DMS 273 (cell line): ENCODE data around the gene ARL15.
A peak's percentile ranks its signal among the peaks of the same experiment; 100 is the strongest.
"Not testable (repeated sequence)": the region's sequence is repeated elsewhere in the genome, so short reads cannot be mapped to it uniquely, and the experiment has no call there.

ENCODE experiments used
- DNase-seq: peaks from one replicate; lab custom pipeline; 2025; ENCODE audit not compliant: unreplicated experiment; lab: John Stamatoyannopoulos, UW

ARL15 gene

DNA sequence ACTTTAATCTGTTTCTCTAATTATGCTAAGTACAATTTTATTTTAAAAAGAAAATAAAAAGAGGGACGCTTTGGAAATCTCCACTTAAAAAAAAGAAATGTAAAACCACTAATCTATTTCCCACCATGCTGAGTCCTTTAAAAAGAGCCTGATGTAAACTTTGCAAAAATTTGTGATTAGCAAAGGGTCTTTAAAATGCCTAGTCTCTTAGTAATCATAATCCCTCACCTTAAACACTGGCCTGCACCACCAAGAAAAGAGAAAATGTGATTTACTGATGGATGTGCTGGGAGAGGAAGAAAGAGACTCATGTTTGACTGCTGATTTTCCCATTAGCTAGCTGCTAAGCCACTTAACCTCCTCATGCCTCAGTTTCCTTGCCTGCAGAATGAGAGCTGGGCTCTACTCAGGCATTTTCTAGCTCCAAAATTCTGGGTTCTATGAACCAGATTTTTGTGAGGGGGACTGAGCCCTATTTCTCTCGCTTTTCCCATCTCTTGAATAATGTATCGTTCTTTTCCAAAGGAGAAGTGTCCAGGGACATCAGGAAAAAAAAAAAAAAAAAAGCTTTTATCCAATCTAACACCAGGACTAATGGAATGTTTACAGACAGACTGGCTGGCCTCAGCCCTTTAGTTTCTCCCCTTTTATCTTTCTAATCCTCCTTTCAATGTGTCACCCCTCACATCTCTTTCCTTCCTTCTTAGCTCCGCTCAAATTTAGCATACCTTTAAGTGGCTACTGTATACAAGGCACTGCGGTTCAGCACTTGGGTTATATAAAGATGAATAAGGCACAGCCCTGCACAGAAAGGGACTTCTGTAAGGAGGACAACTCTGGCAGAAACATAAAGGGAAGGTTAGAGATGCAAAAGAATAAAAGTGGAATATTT is 312.4 kb downstream of the ARL15 start:
- DNase-seq = no peak

GRCh38 chr5:53996008-53996407 is 314.4 kb downstream of the ARL15 start:
- no peak for DNase-seq

DNA sequence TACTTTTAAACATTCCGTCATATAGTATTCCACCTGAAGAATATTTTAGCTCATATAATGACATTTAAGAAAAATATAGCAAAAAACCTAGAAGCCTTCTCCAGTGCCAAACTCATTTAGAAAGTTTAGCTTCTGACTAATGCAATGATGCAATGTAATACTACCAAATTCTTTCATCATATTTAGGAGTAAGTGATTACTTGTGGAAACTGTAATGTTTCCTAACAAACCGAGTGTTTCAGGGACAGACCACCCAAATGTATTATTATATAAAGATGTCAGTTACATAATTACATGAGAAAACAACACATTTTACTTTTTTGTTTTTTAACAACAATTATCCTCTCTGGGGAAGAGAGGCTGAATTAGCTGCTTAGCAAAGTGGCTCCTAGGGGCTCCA is 316.2 kb downstream of the ARL15 start:
- no peak for DNase-seq

DNA sequence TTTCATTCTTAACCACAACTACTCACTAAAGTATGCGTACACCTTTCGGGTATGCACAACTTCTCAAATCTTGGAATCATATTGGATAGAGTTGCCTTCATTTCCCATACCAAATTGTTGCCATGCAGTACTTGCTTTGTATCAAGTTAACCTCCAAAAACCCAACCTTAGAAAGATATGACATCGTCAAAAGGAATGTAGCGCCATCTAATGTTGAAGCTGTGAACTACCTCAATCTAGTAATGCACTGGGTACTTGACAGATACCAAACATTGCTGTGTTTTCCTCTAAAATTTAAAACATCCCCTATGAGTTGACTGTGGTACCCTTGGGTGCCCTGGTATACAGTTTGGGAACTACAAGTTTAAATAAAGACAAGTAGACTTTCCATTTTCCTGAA is 318.4 kb downstream of the ARL15 start:
- peak; percentile 60 for DNase-seq

GRCh38 chr5:53987101-53987500 is 323.3 kb downstream of the ARL15 start:
- DNase-seq = no peak

GRCh38 chr5:53985796-53986195 is 324.6 kb downstream of the ARL15 start:
- DNase-seq = no peak

- no peak for DNase-seq
Observed at GRCh38 chr5:53984971-53985370, 325.4 kb downstream of the ARL15 start.

GRCh38 chr5:53983568-53984460 is 326.6 kb downstream of the ARL15 start:
- no peak for DNase-seq

DNA sequence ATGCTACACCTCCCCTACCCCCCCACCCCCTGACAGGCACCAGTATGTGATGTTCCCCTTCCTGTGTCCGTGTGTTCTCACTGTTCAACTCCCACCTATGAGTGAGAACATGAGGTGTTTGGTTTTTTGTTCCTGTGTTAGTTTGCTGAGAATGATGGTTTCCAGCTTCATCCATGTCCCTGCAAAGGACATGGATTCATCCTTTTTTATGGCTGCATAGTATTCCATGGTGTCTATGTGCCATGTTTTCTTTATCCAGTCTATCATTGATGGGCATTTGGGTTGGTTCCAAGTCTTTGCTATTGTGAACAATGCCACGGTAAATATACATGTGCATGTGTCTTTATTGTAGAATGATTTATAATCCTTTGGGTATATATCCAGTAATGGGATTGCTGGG is 328.1 kb downstream of the ARL15 start:
- not testable (repeated sequence) for DNase-seq

DNA sequence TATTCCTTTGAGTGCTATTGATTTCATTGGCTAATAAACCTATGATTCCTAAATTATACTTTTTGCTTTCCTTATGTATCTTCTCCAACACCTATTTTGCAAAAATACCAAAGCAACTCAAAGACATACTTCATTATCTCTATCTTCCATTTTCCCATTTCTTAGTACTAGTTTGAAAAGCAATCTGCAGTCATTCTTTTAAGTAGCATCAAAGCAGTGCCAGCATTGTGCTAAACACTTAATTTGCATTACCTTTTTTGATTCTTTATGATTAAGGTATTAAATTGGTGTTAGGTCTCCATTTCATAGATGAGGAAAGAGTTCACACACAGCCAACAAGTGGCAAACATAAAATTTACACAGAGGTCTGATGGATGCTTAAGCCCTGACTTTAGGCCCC is 330.3 kb downstream of the ARL15 start:
- DNase-seq = no peak

- no peak for DNase-seq
Observed at GRCh38 chr5:53974021-53974420, 336.4 kb downstream of the ARL15 start.

GRCh38 chr5:53972314-53972713 is 338.1 kb downstream of the ARL15 start:
- no peak for DNase-seq

DNA sequence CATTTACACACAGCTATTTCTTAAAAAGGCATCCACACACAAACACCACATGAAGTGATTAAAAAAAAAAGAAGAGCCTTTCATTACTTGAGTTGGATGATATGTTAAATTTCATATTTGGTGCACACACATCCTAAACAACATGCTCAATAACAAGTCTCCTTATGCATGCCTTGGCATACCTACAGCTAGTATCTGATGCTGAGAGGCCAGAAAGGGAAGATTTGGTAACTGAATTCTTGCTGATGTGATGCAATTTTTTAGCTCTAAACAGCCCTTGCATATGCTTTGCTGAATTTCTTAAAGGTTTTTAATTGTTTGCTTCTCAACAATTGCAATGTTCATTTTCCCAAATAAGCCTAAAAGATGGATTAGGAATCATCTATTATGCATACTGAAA is 338.8 kb downstream of the ARL15 start:
- no peak for DNase-seq

DNA sequence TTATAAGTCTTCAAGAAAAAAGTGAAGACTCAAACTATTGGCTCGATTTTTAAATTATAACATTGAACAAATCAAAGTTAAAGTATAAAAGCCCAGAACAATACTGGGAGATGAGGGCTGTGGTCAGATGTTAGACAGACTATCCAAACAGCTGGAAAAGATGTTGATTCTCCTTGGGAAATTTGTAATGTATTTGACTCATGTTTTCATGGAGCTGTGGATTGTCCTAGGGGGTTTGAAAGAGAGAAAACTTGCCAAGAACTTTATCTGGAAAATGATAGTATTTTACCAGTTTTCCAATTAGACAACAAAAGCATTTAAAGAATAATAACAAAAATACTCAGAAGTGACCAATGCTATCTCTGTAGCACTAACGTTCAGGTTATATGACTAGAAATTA is 339.2 kb downstream of the ARL15 start:
- no peak for DNase-seq

DNA sequence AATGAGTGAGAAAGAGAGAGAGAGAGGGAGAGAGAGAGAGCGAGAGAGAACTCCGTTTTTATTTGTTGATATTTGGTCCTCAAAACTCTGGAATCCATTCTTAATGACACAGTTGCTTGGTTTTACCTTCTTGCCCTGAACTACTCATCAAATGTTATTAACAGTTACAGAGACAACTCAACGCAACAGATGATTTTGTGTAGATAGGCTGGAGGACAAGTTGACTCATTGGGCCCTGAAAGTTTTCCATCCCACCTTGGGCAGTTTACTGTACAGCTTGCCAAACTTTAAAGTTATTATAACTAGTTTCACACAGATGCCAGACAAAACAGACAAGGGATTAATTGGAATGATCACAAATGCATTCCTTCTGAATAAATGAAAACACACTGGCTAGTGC is 339.9 kb downstream of the ARL15 start:
- no peak for DNase-seq

DNA sequence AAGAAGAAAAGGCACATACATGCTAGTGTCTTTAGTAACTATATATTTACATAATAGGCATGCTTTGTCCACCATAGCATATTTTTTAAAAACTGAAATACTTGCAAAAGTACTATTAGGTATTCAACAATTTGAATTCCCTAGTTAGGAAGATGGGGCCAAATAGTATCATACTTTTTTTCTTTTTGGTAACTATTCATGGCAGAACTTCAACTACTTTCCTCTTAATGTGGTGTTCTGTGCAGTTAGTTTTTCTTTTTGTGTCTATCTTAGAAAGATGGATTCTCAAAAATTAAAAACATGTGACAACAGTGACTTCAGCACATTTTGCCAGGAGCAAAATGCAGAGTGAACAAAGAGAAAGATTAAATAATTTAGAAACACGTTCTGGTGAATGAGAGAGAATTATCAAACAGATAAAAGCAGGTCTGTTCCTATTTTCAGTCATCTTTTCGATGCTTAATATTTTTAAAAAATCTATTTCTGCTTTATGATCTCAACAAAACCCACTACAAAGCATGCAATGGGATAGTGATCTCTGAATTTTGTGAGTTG is 341.1 kb downstream of the ARL15 start:
- no peak for DNase-seq

DNA sequence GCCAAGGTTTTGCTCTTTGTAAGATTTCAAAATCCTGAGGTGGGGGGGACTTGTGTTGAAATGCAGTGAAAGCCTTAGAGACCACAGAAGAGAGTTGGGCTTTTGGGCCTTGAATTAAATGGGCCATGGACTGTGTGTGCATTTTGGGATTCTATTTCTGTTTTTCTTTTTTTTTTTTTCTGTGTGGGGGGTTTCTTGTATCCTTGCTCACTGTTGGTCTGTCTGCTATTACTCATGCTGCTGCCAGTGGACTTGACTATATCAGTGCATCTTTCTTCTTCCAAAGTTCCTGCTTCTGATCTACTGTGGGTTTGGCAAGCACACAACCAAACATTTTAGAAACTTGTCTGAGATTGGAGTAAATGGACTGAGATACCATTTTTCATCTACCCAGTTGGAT is 344.9 kb downstream of the ARL15 start:
- no peak for DNase-seq

DNA sequence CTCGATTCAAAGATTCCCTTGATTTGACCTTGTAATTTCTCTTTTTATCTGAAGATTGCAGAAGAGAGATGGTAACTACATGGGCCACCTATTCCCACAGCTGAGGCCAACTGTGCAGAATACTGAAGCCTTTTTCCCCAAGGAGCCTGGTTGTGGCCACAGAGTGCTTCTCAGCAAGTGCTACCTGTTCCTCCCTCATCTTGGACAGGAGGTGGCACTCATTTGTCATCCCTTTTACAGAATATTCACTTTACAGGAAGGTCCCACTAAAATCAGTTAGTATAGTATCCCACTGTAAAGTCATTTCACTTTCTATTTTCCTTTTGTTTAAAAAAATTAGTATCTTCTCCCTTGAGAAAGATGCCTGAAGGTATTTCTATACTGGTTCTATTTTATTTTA is 346.4 kb downstream of the ARL15 start:
- DNase-seq = no peak

DNA sequence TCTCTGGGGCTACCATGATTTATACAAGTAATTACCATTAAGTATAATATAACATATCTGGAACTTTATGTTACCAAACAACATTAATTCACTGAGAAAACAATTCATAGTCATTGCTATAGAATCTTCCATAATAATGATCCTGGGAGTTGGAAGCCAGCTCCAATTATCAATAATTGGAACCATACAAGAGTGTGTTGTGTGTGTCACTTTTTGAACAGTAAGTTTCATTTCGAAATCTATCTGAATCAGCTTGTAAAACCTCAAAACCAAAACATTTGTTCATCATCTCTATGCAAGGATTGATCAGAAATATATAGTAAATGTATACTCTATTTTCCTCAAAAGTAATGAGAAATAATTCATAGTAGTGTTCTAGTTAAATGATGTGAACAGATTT is 348.1 kb downstream of the ARL15 start:
- no peak for DNase-seq

DNA sequence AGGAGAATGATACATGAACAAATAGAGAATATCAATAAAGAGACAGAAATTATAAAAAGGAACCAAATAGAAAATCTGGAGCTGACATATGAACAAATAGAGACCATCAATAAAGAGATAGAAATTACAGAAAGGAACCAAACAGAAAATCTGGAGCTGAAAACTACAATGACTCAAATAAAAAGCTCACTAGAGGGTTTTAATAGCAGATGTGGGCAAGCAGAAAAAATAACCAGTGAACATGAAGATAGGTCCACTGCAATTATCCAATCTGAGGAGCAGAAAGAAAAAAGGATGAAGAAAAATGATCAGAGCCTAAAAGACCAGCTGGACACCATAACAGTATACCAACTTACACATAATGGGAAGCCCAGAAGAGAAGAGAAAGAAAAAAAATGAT is 353.7 kb downstream of the ARL15 start:
- no peak for DNase-seq

DNA sequence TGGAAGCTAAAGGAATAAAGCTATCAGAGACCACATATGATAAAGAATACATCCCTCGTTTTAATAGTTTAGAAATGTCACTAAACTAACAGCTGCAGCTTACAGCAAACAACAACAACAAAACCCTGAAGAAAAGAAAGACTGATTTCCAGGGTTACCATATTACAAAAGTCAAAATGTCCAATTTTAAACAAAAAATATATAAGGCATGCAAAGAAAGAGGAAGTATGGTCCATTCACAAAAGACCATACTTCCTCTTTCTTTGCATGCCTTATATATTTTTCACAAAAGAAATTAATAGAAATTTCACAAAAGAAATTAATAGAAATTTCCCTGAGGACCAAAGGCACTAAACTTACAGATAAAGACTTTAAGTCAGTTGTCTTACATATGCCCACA is 354.2 kb downstream of the ARL15 start:
- DNase-seq = no peak

DNA sequence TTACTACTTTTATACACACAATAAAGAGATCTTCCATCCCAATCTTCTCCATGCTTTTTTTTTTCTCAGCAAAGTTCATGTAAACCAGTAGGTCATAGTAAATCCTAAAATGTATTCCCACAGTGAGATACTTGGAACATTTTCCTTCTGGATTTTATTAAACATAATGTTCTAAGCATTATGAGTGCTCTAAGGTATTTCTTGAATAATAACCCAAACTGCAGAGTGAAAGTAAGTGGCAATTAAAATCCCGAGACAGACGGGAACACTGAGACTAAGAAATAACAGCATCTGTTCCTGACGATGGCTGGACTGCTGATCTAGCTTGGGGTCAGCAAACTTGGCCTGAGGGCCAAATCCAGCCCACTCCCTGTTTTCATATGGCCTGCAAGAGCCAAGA is 359.8 kb downstream of the ARL15 start:
- peak; percentile 57 for DNase-seq
